ENCODE results near the gene S100PBP.
"Not testable (repeated sequence)": the region's sequence is repeated elsewhere in the genome, so short reads cannot be mapped to it uniquely, and the experiment has no call there.

Gene S100PBP

GRCh38 chr1:32904797-32905196 is 87.3 kb downstream of the S100PBP start:
- DNase-seq (ENCODE audit: low spot score in 2 of 2) = no peak
- in situ Hi-C loops (cut with MboI; ENCODE audit: low sequenced_read_pairs) = no loop called here
- H3K27me3 ChIP-seq (ENCODE audit: low read depth) = peaks cover 2% of the 10 kb centered on the region
- H3K9me3 ChIP-seq = no peaks in the 10 kb centered on the region
- H3K4me1 ChIP-seq = peaks cover 6% of the 10 kb centered on the region; the same call in 1 of the 2 replicates
- no peak overlapping the region for H3K4me3 ChIP-seq
- H3K36me3 ChIP-seq (replicated peaks) = no peaks in the 10 kb centered on the region

DNA sequence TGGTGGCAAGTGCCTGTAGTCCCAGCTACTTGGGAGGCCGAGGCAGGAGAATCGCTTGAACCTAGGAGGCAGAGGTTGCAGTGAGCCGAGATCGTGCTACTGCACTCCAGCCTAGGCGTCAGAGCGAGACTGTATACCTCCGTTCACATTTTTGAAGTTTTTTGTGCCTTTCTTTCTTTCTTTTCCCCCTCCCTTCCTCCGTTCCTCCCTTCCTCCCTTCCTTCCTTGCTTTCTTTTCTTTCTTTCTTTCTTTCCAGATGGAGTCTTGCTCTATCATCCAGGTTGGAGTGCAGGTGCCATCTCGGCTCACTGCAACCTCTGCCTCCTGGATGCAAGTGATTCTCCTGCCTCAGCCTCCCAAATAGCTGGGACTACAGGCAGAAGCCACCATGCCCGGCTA is 88.1 kb downstream of the S100PBP start:
- H3K36me3 ChIP-seq (replicated peaks); H3K4me3 ChIP-seq; in situ Hi-C loops (cut with MboI; ENCODE audit: low sequenced_read_pairs); H3K27me3 ChIP-seq (ENCODE audit: low read depth); H3K4me1 ChIP-seq; H3K9me3 ChIP-seq; DNase-seq (ENCODE audit: low spot score in 2 of 2): not testable (repeated sequence)

- H3K4me1 ChIP-seq = 0 out of 2 replicates have a peak, but pooled peaks cover under 1% of the 10 kb centered on the region
- H3K27me3 ChIP-seq (ENCODE audit: low read depth) = peaks cover 2% of the 10 kb centered on the region
- no peaks in the 10 kb centered on the region for H3K36me3 ChIP-seq (replicated peaks)
- in situ Hi-C loops (cut with MboI; ENCODE audit: low sequenced_read_pairs) = no loop called here
- no peak overlapping the region for H3K4me3 ChIP-seq
- DNase-seq (ENCODE audit: low spot score in 2 of 2) = no peak
- no peaks in the 10 kb centered on the region for H3K9me3 ChIP-seq
Measured at GRCh38 chr1:32906654-32907053, 89.2 kb downstream of the S100PBP start.

- Histone ChIP-seq H3K4me3 (no peak overlapping the region), H3K27me3 (ENCODE audit: low read depth) (peaks cover 2% of the 10 kb centered on the region), H3K4me1 (no peaks in the 10 kb centered on the region), H3K36me3 (replicated peaks) (no peaks in the 10 kb centered on the region), H3K9me3 (no peaks in the 10 kb centered on the region)
- no peak for DNase-seq (ENCODE audit: low spot score in 2 of 2)
- in situ Hi-C loops (cut with MboI; ENCODE audit: low sequenced_read_pairs) = no loop called here
Measured at GRCh38 chr1:32907435-32907834, 90.0 kb downstream of the S100PBP start.
